K562 (cell line): Measurements from ENCODE around the gene PREB. TPM values are rescaled to one million over a fixed set of nuclear protein-coding genes. Genes with fewer than 3 reads are reported as not detected.
A peak's percentile ranks its signal among the peaks of the same experiment; 100 is the strongest.

Experiments
- ARNT ChIP-seq, 2 experiments: fragments of 450-650 bp; IDR thresholded peaks; 2 replicates each; pipeline ENCODE4 v1.6.1; 2016; ENCODE audit warnings: mild to moderate bottlenecking in 1 of 2
- CBX3 ChIP-seq, 2 experiments: IDR thresholded peaks; 1 replicate in 1 of 2; 2 replicates in 1 of 2; pipeline ENCODE4 v1.6.1; 2012; ENCODE audit warnings: inconsistent platforms in 2 of 2, low read length in 2 of 2, borderline replicate concordance in 1 of 2, control low read depth in 1 of 2
- CEBPG ChIP-seq, 3 experiments: fragments of 200-800 bp in 1 of 3; sonication (Bioruptor generic) in 1 of 3; sonication (generic) in 1 of 3; formaldehyde crosslinking in 1 of 3; IDR thresholded peaks in 2 of 3; conservative IDR thresholded peaks in 1 of 3; 2 replicates each; pipeline versions ENCODE4 v1.6.1 to v1.8.0; 2016 to 2022; ENCODE audit warnings: missing compliant biosample characterization in 2 of 3, missing genetic modification characterization in 2 of 3, mild to moderate bottlenecking in 1 of 3, missing genetic modification reagents in 1 of 3
- ESRRA ChIP-seq: fragments of 450-650 bp; IDR thresholded peaks from 2 replicates; pipeline ENCODE4 v1.6.1; 2014; ENCODE audit warnings: low read depth, mild to moderate bottlenecking, moderate library complexity, borderline replicate concordance
- GTF2A2 ChIP-seq: IDR thresholded peaks from 2 replicates; pipeline ENCODE4 v1.6.1; 2016; ENCODE audit warnings: mild to moderate bottlenecking, missing genetic modification characterization, missing compliant biosample characterization
- NR2C2 ChIP-seq, 2 experiments: fragments of 200-800 bp in 1 of 2; sonication (Bioruptor generic) in 1 of 2; sonication (generic) in 1 of 2; formaldehyde crosslinking in 1 of 2; IDR thresholded peaks; 2 replicates each; pipeline versions ENCODE4 v1.6.1 to v1.8.0; 2016 to 2022; ENCODE audit warnings: mild to moderate bottlenecking in 1 of 2, missing compliant biosample characterization in 1 of 2, missing genetic modification characterization in 1 of 2, missing genetic modification reagents in 1 of 2
- PCBP1 ChIP-seq: fragments of 200-400 bp; formaldehyde crosslinking; IDR thresholded peaks from 2 replicates; pipeline ENCODE4 v1.6.1; 2018; ENCODE audit warnings: mild to moderate bottlenecking, low read depth, low read length; ENCODE audit not compliant: poor library complexity, severe bottlenecking
- PRPF4 ChIP-seq: fragments of 200-400 bp; formaldehyde crosslinking; IDR thresholded peaks from one replicate; pipeline ENCODE4 v1.6.1; 2017; ENCODE audit warnings: low read length, low read depth, mild to moderate bottlenecking; ENCODE audit not compliant: insufficient read depth, poor library complexity, severe bottlenecking
- SNIP1 ChIP-seq: fragments of 450-650 bp; IDR thresholded peaks from 2 replicates; pipeline ENCODE4 v1.7.1; 2017; ENCODE audit warnings: low read depth, mild to moderate bottlenecking
- TEAD1 ChIP-seq, 2 experiments: fragments of 450-650 bp in 1 of 2; sonication (generic) in 1 of 2; formaldehyde crosslinking; IDR thresholded peaks; 2 replicates each; pipeline versions ENCODE4 v1.4.0 to v1.8.0; 2020 to 2022; ENCODE audit warnings: mild to moderate bottlenecking in 2 of 2, missing genetic modification reagents in 1 of 2
- ZNF384 ChIP-seq: IDR thresholded peaks from 2 replicates; pipeline ENCODE4 v1.6.1; 2012; ENCODE audit warnings: low read depth, low read length, improper control_type of control experiment
- ZNF79 ChIP-seq: fragments of 250-450 bp; sonication (Bioruptor Pico); IDR thresholded peaks from 2 replicates; pipeline ENCODE4 v1.4.0; 2020; ENCODE audit warnings: low read depth, mild to moderate bottlenecking, moderate library complexity
- polyA plus RNA-seq, 8 experiments: library from polyadenylated mRNA; depleted of rRNA in 4 of 8; stranded (reverse) in 5 of 8; unstranded in 3 of 8; fragments of >200 nt; fragmentation: Nextera tagmentation in 2 of 8; fragmentation: Illumina TruSeq in 1 of 8; extraction: Ambion mirVana in 2 of 8; extraction: Trizol in 1 of 8; gene quantifications; 2 replicates each; pipeline versions ENCODE4 v1.2.1 to v1.2.3, GENCODE V29; 2011 to 2014; ENCODE audit warnings: inconsistent platforms in 1 of 8, missing spikeins in 1 of 8
- total RNA-seq, 7 experiments: library from RNA; depleted of rRNA in 6 of 7; stranded (reverse); fragments of >200 nt in 6 of 7; fragmentation: Illumina TruSeq in 2 of 7; extraction: Trizol in 2 of 7; gene quantifications; 2 replicates each; pipeline versions ENCODE4 v1.2.1 to v1.2.3, GENCODE V29; 2011 to 2021; ENCODE audit warnings: low replicate concordance in 1 of 7
- TF ChIP-seq, protein P1 (sequence below): fragments of 450-650 bp; IDR thresholded peaks from 2 replicates; pipeline ENCODE4 v1.6.1; 2016; ENCODE audit warnings: low read depth
- TF ChIP-seq, protein P2 (sequence below): sonication (generic); formaldehyde crosslinking; IDR thresholded peaks from 2 replicates; pipeline ENCODE4 v1.8.1; 2023; ENCODE audit warnings: mild to moderate bottlenecking, missing genetic modification reagents
- TF ChIP-seq, protein P3 (sequence below): fragments of 250-450 bp; sonication (Bioruptor Pico); IDR thresholded peaks from 2 replicates; pipeline ENCODE4 v1.8.0; 2022; ENCODE audit warnings: inconsistent platforms

PREB gene
- total and polyA plus RNA-seq, 9 of the 15 experiments (the other 6 are each of a cell fraction or from before 2014, with no cell fraction given) = 35.1 to 84.2 (median 67.2) TPM

DNA sequence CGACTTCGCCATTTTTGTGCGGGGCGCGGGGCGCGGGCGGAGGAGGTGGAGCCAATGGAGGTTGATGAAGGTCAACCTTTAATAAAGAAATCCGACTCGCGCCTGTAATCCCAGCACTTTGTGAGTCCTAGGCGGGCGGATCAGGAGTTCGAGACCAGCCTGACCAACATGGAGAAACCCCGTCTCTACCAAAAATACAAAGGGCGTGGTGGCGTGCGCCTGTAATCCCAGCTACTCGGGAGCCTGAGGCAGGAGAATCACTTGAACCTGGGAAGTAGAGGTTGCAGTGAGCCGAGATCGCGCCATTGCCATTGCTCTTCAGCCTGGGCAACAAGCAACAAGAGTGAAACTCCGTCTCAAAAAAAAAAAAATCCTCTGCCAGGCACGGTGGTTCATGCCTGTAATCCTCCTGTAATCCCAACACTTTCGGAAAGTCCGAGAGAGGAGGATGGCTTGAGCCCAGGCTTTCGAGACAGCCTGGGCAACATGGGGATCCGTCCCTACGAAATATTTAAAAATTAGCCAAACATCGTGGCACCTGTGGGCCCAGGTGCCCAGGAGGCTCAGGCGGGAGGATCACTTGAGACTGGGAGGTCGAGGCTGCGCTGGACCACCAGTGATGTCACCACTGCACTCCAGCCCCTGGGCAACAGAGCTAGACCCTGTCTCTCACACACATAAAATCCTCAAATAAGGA, 493 bp upstream of the PREB start (continued):
- TF ChIP-seq, protein P1, sequence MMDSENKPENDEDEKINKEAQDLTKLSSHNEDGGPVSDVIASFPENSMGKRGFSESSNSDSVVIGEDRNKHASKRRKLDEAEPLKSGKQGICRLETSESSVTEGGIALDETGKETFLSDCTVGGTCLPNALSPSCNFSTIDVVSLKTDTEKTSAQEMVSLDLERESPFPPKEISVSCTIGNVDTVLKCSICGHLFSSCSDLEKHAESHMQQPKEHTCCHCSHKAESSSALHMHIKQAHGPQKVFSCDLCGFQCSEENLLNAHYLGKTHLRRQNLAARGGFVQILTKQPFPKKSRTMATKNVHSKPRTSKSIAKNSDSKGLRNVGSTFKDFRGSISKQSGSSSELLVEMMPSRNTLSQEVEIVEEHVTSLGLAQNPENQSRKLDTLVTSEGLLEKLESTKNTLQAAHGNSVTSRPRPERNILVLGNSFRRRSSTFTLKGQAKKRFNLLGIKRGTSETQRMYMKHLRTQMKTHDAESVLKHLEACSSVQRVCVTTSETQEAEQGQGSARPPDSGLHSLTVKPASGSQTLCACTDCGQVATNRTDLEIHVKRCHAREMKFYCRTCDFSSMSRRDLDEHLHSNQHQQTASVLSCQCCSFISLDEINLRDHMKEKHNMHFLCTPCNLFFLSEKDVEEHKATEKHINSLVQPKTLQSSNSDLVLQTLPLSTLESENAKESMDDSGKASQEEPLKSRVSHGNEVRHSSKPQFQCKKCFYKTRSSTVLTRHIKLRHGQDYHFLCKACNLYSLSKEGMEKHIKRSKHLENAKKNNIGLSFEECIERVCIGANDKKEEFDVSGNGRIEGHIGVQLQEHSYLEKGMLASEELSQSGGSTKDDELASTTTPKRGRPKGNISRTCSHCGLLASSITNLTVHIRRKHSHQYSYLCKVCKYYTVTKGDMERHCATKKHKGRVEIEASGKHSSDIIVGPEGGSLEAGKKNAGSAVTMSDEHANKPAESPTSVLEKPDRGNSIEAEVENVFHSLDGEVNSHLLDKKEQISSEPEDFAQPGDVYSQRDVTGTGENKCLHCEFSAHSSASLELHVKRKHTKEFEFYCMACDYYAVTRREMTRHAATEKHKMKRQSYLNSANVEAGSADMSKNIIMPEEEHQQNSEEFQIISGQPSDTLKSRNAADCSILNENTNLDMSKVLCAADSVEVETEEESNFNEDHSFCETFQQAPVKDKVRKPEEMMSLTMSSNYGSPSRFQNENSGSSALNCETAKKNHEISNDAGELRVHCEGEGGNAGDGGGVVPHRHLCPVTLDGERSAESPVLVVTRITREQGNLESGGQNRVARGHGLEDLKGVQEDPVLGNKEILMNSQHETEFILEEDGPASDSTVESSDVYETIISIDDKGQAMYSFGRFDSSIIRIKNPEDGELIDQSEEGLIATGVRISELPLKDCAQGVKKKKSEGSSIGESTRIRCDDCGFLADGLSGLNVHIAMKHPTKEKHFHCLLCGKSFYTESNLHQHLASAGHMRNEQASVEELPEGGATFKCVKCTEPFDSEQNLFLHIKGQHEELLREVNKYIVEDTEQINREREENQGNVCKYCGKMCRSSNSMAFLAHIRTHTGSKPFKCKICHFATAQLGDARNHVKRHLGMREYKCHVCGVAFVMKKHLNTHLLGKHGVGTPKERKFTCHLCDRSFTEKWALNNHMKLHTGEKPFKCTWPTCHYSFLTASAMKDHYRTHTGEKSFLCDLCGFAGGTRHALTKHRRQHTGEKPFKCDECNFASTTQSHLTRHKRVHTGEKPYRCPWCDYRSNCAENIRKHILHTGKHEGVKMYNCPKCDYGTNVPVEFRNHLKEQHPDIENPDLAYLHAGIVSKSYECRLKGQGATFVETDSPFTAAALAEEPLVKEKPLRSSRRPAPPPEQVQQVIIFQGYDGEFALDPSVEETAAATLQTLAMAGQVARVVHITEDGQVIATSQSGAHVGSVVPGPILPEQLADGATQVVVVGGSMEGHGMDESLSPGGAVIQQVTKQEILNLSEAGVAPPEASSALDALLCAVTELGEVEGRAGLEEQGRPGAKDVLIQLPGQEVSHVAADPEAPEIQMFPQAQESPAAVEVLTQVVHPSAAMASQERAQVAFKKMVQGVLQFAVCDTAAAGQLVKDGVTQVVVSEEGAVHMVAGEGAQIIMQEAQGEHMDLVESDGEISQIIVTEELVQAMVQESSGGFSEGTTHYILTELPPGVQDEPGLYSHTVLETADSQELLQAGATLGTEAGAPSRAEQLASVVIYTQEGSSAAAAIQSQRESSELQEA = no peak
- TF ChIP-seq GTF2A2 (tag) (no peak), CEBPG (CRISPR knock-in tag; IDR thresholded peaks at IDR 0.05) (no peak), CEBPG (tag; conservative IDR thresholded peaks at IDR 0.05 in 1 of 2, IDR thresholded peaks at IDR 0.05 in 1 of 2) (no peak), SNIP1 (no peak), PRPF4 (no peak), PCBP1 (no peak), TEAD1 (CRISPR knock-in tag; IDR thresholded peaks at IDR 0.05) (no peak), ZNF79 (CRISPR knock-in tag) (no peak), ESRRA (peak; percentile 94), NR2C2 (CRISPR knock-in tag; IDR thresholded peaks at IDR 0.05) (no peak), NR2C2 (tag; IDR thresholded peaks at IDR 0.05) (peak; percentile 94), ARNT (IDR thresholded peaks at IDR 0.05) (0 out of 4 replicates have a peak, but pooled peaks of 1 of the 2 experiments have one; percentile 56), ZNF384 (no peak), CBX3 (IDR thresholded peaks at IDR 0.05; ENCODE audit: borderline replicate concordance in 1 of 2, low read length in 2 of 2) (peak in 1 of 2 experiments; percentile 60; a peak in 1 of 3 replicates)
- TF ChIP-seq, protein P2, sequence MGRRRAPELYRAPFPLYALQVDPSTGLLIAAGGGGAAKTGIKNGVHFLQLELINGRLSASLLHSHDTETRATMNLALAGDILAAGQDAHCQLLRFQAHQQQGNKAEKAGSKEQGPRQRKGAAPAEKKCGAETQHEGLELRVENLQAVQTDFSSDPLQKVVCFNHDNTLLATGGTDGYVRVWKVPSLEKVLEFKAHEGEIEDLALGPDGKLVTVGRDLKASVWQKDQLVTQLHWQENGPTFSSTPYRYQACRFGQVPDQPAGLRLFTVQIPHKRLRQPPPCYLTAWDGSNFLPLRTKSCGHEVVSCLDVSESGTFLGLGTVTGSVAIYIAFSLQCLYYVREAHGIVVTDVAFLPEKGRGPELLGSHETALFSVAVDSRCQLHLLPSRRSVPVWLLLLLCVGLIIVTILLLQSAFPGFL (CRISPR knock-in tag) = no peak
- TF ChIP-seq, protein P3, sequence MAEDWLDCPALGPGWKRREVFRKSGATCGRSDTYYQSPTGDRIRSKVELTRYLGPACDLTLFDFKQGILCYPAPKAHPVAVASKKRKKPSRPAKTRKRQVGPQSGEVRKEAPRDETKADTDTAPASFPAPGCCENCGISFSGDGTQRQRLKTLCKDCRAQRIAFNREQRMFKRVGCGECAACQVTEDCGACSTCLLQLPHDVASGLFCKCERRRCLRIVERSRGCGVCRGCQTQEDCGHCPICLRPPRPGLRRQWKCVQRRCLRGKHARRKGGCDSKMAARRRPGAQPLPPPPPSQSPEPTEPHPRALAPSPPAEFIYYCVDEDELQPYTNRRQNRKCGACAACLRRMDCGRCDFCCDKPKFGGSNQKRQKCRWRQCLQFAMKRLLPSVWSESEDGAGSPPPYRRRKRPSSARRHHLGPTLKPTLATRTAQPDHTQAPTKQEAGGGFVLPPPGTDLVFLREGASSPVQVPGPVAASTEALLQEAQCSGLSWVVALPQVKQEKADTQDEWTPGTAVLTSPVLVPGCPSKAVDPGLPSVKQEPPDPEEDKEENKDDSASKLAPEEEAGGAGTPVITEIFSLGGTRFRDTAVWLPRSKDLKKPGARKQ (CRISPR knock-in tag) = peak; percentile 82; the same call in 1 of the 2 replicates
